Ramos (cell line): Measurements from ENCODE around the gene CBX7.

Experiments
- in situ Hi-C: fragments of 300-500 bp; cut with MboI; formaldehyde crosslinking; loops from one replicate; pipeline ENCODE4 v1.14.3; 2022; ENCODE audit warnings: low sequenced_read_pairs; ENCODE audit not compliant: unreplicated experiment

The CBX7 gene

GRCh38 chr22:39097098-39098020 is 55.1 kb downstream of the CBX7 start, which contains the start of gene APOBEC3H:
Gene APOBEC3H (plus strand): TSS chr22:39097244. CDS start chr22:39100279, 3,035 bp downstream.
- in situ Hi-C loops, result no loop called here

GRCh38 chr22:39095971-39096370 is 56.5 kb downstream of the CBX7 start:
- in situ Hi-C loops, result no loop called here

- in situ Hi-C loops, result no loop called here
These were observed 57.6 kb downstream of the CBX7 start for GRCh38 chr22:39094717-39095389.

DNA sequence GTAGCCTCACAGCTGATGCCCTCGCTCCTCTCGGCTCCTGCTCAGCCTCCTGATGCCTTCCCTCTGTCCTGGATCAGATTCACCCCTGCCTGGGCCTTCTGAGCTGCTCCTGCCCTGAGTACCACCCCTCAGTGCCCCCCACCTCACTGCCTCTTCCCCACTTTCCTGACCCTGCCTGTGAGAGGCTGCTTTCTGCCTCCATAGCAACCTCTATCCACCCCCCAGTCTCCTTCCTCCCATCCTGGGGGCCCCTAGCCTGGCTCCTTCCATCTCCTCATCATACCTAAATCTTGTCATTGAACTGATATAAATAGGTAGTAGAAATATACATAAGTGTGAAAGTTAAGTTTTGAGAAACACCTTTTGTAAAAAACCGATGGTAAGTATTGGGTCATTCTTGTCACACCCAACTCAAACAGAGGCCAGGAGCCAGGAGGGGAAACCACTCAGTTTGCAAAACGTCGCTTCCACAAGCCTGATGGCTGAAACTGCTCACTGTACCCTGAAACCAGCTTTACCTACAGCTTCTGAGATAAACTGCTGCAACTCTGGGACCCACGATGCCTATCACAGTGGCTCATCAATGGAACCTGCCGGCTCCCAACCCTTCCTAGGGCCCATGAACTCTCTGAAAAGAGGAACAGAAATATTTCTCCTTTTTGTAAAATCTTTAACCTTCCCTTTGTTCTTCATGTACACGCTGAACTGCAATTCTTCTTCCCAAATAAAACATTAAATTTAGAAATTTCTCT is 60.2 kb downstream of the CBX7 start:
- in situ Hi-C loops, result no loop called here

- in situ Hi-C loops, result no loop called here
These were observed 61.1 kb downstream of the CBX7 start for GRCh38 chr22:39091126-39092081.

DNA sequence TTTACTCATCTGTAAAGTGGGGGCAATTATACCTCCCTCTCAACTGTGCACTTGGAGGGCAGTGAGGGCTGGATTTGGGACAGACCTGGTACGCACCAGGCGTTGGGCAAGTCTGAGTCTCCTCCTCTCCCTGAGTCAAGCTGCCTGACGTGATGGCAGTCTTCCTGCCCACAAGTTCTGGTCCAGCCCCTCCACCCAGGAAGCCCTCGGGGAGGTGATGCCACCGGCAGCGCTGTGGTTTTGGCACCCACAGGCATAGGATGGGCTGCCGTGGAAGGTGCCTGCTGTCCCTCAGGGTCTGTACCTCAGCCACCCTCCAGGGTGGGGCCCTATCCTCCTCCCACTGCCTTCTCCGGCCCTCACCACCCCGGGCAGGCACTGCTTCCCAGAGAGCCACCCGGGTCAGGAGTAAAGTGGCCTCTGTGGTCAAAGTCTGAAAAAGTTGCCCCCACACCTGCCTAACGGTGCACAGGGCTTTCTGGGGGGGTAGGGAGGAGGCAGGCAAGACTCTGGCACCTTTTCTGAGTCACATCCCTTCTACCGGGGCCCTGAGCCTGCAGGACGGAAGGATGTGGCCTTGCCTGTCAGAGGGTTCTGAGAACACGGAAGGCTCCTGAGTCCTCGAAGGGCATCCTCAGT is 61.9 kb downstream of the CBX7 start:
- in situ Hi-C loops, result no loop called here

- in situ Hi-C loops, result no loop called here
These were observed 62.6 kb downstream of the CBX7 start for GRCh38 chr22:39089928-39090327.

DNA sequence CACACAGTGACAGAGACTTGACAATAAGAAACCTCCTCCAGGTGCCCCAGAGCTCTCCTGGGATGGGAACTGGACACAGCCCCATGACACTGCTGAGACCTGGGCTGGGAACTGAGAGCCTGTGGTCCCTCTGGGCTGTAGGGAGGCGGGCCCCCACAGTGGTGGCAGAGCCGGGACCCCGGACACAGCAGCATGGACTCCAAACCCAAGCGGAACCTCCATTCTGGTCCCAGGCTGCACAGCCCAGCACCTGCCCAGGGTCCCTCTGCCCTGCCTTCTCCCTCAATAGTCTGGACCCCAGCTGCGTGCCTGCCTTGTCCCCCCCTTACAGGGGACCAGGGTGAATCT is 63.8 kb downstream of the CBX7 start:
- in situ Hi-C loops, result no loop called here

DNA sequence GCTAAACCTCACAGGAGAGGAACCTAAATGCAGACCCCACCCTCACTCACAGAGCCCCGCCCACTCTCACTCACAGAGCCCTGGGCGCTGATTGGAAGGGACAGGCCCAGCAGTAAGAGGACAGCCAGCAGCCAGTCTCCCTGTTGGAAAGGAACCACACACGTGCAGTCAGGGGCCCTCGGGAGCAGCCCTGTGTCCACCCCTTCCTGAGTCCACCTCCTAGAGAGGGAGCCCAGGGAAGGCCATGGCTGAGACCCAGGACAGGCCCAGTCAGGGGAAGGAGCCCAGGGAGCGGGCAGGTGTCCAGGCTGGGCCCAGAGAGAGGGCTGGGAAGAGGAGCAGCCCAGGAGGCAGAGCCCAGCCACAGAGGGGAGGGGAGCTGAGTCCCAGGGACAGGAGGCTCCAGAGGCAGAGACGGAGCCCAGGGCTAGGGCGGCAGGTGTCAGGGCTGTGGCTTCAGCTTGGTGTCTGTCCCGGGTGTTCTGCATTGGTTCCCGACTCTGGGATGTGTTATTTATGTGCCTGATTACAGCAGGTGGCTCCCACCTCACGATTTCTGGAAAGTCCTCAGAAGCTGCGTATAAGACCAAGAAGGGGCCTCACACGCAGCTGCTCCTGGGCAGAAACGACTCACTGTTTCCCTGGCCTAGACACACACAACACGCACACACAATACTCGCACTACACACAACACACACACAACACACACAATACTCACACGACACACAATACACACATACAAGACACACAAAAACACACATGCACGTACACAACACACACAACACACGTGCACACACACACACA is 64.4 kb downstream of the CBX7 start:
- in situ Hi-C loops, result no loop called here

DNA sequence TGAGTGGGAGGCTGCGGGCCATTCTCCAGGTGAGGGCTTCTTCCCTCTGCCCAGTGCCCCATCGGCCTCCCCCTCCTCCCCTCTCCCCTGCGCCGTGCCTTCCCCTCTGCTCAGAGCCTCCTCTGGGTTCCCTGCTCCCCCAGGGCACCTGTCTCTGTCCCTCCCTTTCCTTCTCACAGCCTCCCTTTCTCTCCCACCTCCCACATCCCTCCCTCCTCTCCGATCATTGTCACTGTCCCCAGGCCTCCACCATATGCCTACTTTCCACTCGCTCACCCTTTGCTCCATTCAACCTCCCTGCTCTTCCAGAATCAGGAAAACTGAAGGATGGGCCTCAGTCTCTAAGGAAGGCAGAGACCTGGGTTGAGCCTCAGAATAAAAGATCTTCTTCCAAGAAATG is 65.4 kb downstream of the CBX7 start:
- in situ Hi-C loops, result no loop called here

GRCh38 chr22:39084666-39085065 is 67.8 kb downstream of the CBX7 start:
- in situ Hi-C loops, result no loop called here

DNA sequence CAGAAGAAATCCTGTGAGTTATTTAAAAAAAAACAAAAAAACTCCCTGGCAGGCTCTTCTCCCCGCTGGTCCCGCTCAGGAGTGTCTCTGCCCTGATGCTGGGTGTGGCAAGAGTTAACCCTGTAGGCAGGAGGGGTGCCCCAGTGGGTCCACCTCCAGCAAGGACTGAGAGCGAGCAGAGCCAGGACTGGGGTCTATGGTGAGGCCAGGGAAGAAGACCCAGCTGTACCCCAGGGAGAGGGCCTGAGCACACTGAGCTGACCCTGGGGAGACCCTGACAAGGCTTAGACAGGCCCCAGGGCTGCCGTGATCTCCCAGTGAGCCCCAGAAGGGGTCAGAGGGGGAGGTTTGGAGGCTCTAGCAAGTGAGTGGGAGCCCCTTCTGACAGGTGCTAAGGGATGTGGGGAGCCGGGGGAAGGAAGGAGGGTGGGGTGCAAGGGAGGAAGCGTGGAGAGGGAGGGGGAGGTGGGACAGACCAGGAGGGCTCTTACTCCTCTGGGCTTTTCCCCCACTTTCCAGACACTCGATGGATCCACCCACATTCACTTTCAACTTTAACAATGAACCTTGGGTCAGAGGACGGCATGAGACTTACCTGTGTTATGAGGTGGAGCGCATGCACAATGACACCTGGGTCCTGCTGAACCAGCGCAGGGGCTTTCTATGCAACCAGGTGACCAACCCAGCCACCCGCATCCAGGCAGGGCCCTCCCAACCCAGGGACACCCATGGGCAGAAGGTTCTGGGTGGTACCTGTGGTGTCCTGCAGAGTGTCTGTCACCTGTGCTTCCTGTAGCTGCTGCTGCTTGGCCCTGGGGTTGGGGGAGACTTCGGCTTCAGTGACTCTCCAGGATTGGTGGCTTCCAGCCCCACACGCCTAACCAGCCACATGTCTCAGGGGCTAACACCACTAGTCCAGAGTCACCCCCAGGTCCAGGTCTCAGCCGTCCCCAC is 69.0 kb downstream of the CBX7 start:
- in situ Hi-C loops, result no loop called here

DNA sequence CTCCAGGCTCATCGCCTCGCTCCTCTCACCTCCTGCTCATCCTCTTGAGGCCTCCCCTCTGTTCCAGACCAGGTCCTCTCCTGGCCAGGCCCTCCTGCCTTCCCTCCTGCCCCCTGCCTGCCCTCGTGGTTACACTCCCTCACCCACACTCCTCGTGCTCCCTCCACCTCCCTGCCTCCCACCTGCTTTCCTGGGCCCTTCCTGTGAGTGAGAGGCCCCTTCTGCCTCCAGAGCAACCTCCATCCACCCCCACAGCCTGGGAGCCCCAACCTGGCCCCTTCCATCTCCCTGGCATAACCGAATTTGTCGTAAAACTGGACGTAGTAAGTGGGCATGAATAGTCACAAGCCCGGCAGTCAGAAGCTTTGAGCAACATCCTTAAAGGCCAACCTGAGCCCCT is 70.9 kb downstream of the CBX7 start:
- in situ Hi-C loops, result no loop called here

DNA sequence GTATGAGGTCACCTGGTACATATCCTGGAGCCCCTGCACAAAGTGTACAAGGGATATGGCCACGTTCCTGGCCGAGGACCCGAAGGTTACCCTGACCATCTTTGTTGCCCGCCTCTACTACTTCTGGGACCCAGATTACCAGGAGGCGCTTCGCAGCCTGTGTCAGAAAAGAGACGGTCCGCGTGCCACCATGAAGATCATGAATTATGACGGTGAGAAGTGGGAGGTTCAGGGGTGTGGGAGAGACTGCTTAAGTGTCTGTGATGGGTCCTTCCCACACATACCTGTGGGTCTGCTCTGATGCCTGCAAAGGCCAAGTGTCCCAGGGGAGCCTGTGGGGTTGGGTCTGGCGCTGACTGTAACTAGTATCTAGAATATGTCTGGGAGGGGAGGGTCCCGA is 71.5 kb downstream of the CBX7 start:
- in situ Hi-C loops, result no loop called here
